Liver (tissue), 9 donors: Measurements from ENCODE around the gene ELOVL3. TPM values are rescaled to one million over a fixed set of nuclear protein-coding genes. Genes with fewer than 3 reads are reported as not detected.

ENCODE experiments used
- DNase-seq: peaks from one replicate; pipeline ENCODE4 v3.0.0-alpha.2; 2017; ENCODE audit warnings: low spot score
- H3K27ac ChIP-seq, 2 donors: one replicate each; pipeline ENCODE4 v1.7.0; 2013; ENCODE audit warnings: inconsistent platforms in 2 of 2, low read length in 2 of 2, control low read depth in 1 of 2, low read depth in 1 of 2, mild to moderate bottlenecking in 1 of 2
- H3K27me3 ChIP-seq, 4 donors: one replicate each; pipeline versions ENCODE4 v1.6.1 to v1.7.0; 2013; ENCODE audit warnings: low read length in 3 of 4, inconsistent platforms in 1 of 4, mild to moderate bottlenecking in 1 of 4, moderate library complexity in 1 of 4; ENCODE audit not compliant: control insufficient read depth in 4 of 4, insufficient read depth in 4 of 4
- H3K36me3 ChIP-seq, 4 donors: one replicate each; pipeline versions ENCODE4 v1.6.1 to v1.7.0; 2013; ENCODE audit warnings: low read length in 3 of 4, mild to moderate bottlenecking in 3 of 4, low read depth in 1 of 4, moderate library complexity in 1 of 4; ENCODE audit not compliant: control insufficient read depth in 4 of 4, insufficient read depth in 3 of 4
- H3K4me1 ChIP-seq, 4 donors: one replicate each; pipeline versions ENCODE4 v1.6.1 to v1.7.0; 2013; ENCODE audit warnings: low read length in 3 of 4, mild to moderate bottlenecking in 3 of 4, moderate library complexity in 1 of 4; ENCODE audit not compliant: control insufficient read depth in 4 of 4, insufficient read depth in 4 of 4
- H3K4me3 ChIP-seq, 3 donors: one replicate each; pipeline versions ENCODE4 v1.6.1 to v1.7.0; 2013; ENCODE audit warnings: low read length in 3 of 3, control low read depth in 1 of 3, low read depth in 1 of 3, mild to moderate bottlenecking in 1 of 3
- H3K9ac ChIP-seq, 2 donors: one replicate each; pipeline ENCODE4 v1.7.0; 2013; ENCODE audit warnings: low read length in 2 of 2, mild to moderate bottlenecking in 2 of 2, moderate library complexity in 2 of 2, control low read depth in 1 of 2, low read depth in 1 of 2
- H3K9me3 ChIP-seq, 4 donors: one replicate each; pipeline versions ENCODE4 v1.6.1 to v1.7.0; 2013; ENCODE audit warnings: low read length in 3 of 4; ENCODE audit not compliant: control insufficient read depth in 4 of 4
- EGR1 ChIP-seq, 2 donors: IDR thresholded peaks; 2 replicates each; pipeline ENCODE4 v1.6.1; 2016 to 2018; ENCODE audit warnings: antibody characterized with exemption in 2 of 2, low read depth in 2 of 2
- FOXA1 ChIP-seq: IDR thresholded peaks from 2 replicates; pipeline ENCODE4 v1.6.1; 2016; ENCODE audit warnings: antibody characterized with exemption
- FOXA2 ChIP-seq: IDR thresholded peaks from 2 replicates; pipeline ENCODE4 v1.6.1; 2016; ENCODE audit warnings: antibody characterized with exemption
- GABPA ChIP-seq, 2 donors: IDR thresholded peaks in 1 of 2; conservative IDR thresholded peaks in 1 of 2; 2 replicates each; pipeline ENCODE4 v1.6.1; 2016; ENCODE audit warnings: antibody characterized with exemption in 2 of 2, mild to moderate bottlenecking in 1 of 2, moderate library complexity in 1 of 2
- HNF4A ChIP-seq, 2 donors: conservative IDR thresholded peaks; 2 replicates each; pipeline ENCODE4 v1.6.1; 2016; ENCODE audit warnings: antibody characterized with exemption in 2 of 2, mild to moderate bottlenecking in 2 of 2
- HNF4G ChIP-seq: IDR thresholded peaks from 2 replicates; pipeline ENCODE4 v1.6.1; 2016; ENCODE audit warnings: antibody characterized with exemption
- JUND ChIP-seq, 2 donors: IDR thresholded peaks; 2 replicates each; pipeline ENCODE4 v1.6.1; 2016; ENCODE audit warnings: antibody characterized with exemption in 2 of 2
- NR2F2 ChIP-seq: IDR thresholded peaks from 2 replicates; pipeline ENCODE4 v1.6.1; 2016; ENCODE audit warnings: antibody characterized with exemption
- RAD21 ChIP-seq, 2 donors: IDR thresholded peaks; 2 replicates each; pipeline ENCODE4 v1.6.1; 2016; ENCODE audit warnings: antibody characterized with exemption in 2 of 2, mild to moderate bottlenecking in 2 of 2
- SP1 ChIP-seq: IDR thresholded peaks from 2 replicates; pipeline ENCODE4 v1.6.1; 2018; ENCODE audit warnings: antibody characterized with exemption, mild to moderate bottlenecking
- TAF1 ChIP-seq: conservative IDR thresholded peaks from 2 replicates; pipeline ENCODE4 v1.6.1; 2016; ENCODE audit warnings: antibody characterized with exemption, mild to moderate bottlenecking
- YY1 ChIP-seq: IDR thresholded peaks from 2 replicates; pipeline ENCODE4 v1.6.1; 2016; ENCODE audit warnings: antibody characterized with exemption, mild to moderate bottlenecking
- WGBS: extraction: QIAGEN DNeasy Blood & Tissue Kit; methylation state at CpG from one replicate; pipeline ENCODE4 v1.1.7; 2013; 5-methylcytosine and 5-hydroxymethylcytosine counted together
- polyA plus RNA-seq, 2 donors: library from polyadenylated mRNA; stranded (reverse) in 1 of 2; unstranded in 1 of 2; fragments of 200-250 nt in 1 of 2; fragments of >200 nt in 1 of 2; fragmentation: Nextera tagmentation in 1 of 2; extraction: Ambion mirVana in 1 of 2; gene quantifications; one replicate each; pipeline versions ENCODE4 v1.2.1 to v1.2.3, GENCODE V29; 2013 to 2015
- total RNA-seq, 2 donors: library from RNA; depleted of rRNA; stranded (reverse); fragments of >200 nt; gene quantifications; one replicate each; pipeline ENCODE4 v1.2.3, GENCODE V29; 2014
- TF ChIP-seq, protein P1 (sequence below): IDR thresholded peaks from 2 replicates; pipeline ENCODE4 v1.6.1; 2016; ENCODE audit warnings: antibody characterized with exemption
- TF ChIP-seq, protein P2 (sequence below): fragments of 150-350 bp; IDR thresholded peaks from 2 replicates; pipeline ENCODE4 v1.5.1; 2017; ENCODE audit warnings: improper control_type of control experiment, low read depth, low read length; ENCODE audit not compliant: missing input control
- TF ChIP-seq, protein P3 (sequence below): IDR thresholded peaks from 2 replicates; pipeline ENCODE4 v1.6.1; 2016; ENCODE audit warnings: antibody characterized with exemption
- TF ChIP-seq, protein P4 (sequence below): IDR thresholded peaks from 2 replicates; pipeline ENCODE4 v1.6.1; 2016; ENCODE audit warnings: antibody characterized with exemption
- donor health status: healthy.
- donor health status: healthy.
- donor health status: healthy.
- donor health status: healthy.
- donor health status: healthy.

The ELOVL3 gene
- total and polyA plus RNA-seq, 4 donors, result 0.42 TPM; not detected in 3

DNA sequence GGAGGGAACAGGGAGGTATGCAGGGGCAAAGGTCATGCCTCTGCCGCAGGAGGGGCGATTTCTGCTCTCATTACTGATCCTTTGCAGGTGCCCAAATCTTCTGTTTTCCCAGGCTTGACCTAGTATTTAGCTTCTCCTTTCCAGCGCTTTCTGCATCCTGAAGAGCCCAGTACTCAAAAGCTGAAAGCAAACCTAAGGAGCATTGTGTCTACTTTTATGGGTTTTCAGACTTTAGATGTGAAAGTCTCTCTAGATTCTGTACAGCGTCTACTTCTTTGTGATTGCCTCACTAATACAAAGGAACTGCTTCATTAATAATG is 19.8 kb downstream of the ELOVL3 start:
- peaks cover 8 to 45% (median 39%) of the 10 kb centered on the region in 4 donors for H3K4me1 ChIP-seq

DNA sequence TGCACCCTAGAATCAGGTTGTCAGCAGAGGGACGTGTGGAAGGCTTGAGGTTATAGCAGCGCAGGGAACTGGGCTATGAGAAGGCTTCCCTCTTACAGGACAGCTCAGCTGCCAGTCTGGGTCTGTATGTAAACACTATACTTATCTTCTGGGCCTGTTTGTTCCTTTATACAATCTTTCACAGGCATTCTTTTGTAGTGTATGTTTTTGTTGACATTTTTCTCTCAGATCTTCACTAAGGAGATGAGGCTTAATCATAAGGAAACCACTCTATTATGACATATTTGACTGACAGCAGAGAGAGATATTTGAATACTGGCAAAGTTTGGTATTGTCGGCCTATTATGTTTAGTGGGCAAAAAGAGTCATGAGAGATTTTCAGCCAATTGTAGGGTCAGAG is 20.2 kb downstream of the ELOVL3 start:
- WGBS, result 11% methylated on average over 3 of the region's 3 CpGs
- Histone ChIP-seq H3K4me1 (peaks cover 5 to 42% (median 36%) of the 10 kb centered on the region in 4 donors), H3K9me3 (no peaks in the 10 kb centered on the region), H3K27me3 (no peaks in the 10 kb centered on the region), H3K36me3 (peaks cover 0 to 2% (median 0%) of the 10 kb centered on the region in 4 donors), H3K4me3 (peak overlapping the region; percentile 46 to 99 (median 95)), H3K27ac (no peak overlapping the region), H3K9ac (peak overlapping the region; percentile 72 to 75)
- DNase-seq, result no peak
- no peak for TF ChIP-seq SP1
- no peak for TF ChIP-seq YY1
- TF ChIP-seq FOXA1, result no peak
- TF ChIP-seq, protein P1, sequence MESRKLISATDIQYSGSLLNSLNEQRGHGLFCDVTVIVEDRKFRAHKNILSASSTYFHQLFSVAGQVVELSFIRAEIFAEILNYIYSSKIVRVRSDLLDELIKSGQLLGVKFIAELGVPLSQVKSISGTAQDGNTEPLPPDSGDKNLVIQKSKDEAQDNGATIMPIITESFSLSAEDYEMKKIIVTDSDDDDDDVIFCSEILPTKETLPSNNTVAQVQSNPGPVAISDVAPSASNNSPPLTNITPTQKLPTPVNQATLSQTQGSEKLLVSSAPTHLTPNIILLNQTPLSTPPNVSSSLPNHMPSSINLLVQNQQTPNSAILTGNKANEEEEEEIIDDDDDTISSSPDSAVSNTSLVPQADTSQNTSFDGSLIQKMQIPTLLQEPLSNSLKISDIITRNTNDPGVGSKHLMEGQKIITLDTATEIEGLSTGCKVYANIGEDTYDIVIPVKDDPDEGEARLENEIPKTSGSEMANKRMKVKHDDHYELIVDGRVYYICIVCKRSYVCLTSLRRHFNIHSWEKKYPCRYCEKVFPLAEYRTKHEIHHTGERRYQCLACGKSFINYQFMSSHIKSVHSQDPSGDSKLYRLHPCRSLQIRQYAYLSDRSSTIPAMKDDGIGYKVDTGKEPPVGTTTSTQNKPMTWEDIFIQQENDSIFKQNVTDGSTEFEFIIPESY, result no peak
- TF ChIP-seq HNF4A (conservative IDR thresholded peaks at IDR 0.05), result no peak
- no peak for TF ChIP-seq HNF4G
- no peak for TF ChIP-seq GABPA (IDR thresholded peaks at IDR 0.05 in 1 of 2, conservative IDR thresholded peaks at IDR 0.05 in 1 of 2)
- no peak for TF ChIP-seq RAD21 (IDR thresholded peaks at IDR 0.05)
- no peak for TF ChIP-seq TAF1
- TF ChIP-seq NR2F2, result no peak
- TF ChIP-seq, protein P2, sequence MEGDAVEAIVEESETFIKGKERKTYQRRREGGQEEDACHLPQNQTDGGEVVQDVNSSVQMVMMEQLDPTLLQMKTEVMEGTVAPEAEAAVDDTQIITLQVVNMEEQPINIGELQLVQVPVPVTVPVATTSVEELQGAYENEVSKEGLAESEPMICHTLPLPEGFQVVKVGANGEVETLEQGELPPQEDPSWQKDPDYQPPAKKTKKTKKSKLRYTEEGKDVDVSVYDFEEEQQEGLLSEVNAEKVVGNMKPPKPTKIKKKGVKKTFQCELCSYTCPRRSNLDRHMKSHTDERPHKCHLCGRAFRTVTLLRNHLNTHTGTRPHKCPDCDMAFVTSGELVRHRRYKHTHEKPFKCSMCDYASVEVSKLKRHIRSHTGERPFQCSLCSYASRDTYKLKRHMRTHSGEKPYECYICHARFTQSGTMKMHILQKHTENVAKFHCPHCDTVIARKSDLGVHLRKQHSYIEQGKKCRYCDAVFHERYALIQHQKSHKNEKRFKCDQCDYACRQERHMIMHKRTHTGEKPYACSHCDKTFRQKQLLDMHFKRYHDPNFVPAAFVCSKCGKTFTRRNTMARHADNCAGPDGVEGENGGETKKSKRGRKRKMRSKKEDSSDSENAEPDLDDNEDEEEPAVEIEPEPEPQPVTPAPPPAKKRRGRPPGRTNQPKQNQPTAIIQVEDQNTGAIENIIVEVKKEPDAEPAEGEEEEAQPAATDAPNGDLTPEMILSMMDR, result no peak
- TF ChIP-seq, protein P3, sequence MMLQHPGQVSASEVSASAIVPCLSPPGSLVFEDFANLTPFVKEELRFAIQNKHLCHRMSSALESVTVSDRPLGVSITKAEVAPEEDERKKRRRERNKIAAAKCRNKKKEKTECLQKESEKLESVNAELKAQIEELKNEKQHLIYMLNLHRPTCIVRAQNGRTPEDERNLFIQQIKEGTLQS, result no peak
- TF ChIP-seq, protein P4, sequence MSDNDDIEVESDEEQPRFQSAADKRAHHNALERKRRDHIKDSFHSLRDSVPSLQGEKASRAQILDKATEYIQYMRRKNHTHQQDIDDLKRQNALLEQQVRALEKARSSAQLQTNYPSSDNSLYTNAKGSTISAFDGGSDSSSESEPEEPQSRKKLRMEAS, result no peak
- TF ChIP-seq FOXA2, result no peak
- TF ChIP-seq EGR1 (IDR thresholded peaks at IDR 0.05; ENCODE audit: low read depth in 2 of 2), result no peak

More for the DNA sequence above, 19.8 kb downstream of the ELOVL3 start:
- TF ChIP-seq NR2F2 (peak; percentile 7), SP1 (no peak), JUND (IDR thresholded peaks at IDR 0.05) (no peak)
- TF ChIP-seq, protein P3, result no peak
- TF ChIP-seq, protein P4, result no peak
- peak overlapping the region; percentile 78 to 80 for H3K27ac ChIP-seq
- peak overlapping the region; percentile 72 to 75 for H3K9ac ChIP-seq
- no peak for DNase-seq
- WGBS, result under 1% methylated on average over 4 of the region's 4 CpGs
- H3K36me3 ChIP-seq, result peaks cover 0 to 2% (median 0%) of the 10 kb centered on the region in 4 donors
- H3K9me3 ChIP-seq, result no peaks in the 10 kb centered on the region
- no peaks in the 10 kb centered on the region for H3K27me3 ChIP-seq
- H3K4me3 ChIP-seq, result peak overlapping the region; percentile 46 to 99 (median 95)
